NCI-H128 (cell line): ENCODE data around the gene MT1H.
"Not testable (repeated sequence)": the region's sequence is repeated elsewhere in the genome, so short reads cannot be mapped to it uniquely, and the experiment has no call there.

Experiments used
- DNase-seq: peaks from one replicate; lab custom pipeline; 2025; ENCODE audit not compliant: unreplicated experiment; lab: John Stamatoyannopoulos, UW

Gene MT1H

DNA sequence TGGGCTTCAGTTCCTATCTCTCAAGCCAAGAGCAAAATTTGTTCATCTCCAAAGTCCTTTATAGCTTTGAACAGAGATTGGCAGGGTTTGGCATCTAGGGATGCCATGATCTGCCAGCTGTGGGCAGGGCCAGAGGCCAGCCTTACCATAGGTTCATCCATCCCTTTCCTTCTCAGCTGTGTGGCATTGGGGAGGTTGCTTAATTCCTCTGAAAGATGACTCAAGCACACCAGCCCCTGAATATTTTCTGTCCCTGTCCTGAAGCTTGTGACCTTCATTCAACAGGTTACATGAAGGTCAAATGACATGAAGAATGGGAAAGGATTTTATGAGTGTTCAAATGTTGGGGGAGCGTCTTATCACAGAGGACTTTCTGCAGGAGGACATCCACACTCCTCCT is 5.1 kb upstream of the MT1H start:
- DNase-seq = no peak

- DNase-seq = not testable (repeated sequence)
These were observed 4.0 kb upstream of the MT1H start for GRCh38 chr16:56665286-56666261.

DNA sequence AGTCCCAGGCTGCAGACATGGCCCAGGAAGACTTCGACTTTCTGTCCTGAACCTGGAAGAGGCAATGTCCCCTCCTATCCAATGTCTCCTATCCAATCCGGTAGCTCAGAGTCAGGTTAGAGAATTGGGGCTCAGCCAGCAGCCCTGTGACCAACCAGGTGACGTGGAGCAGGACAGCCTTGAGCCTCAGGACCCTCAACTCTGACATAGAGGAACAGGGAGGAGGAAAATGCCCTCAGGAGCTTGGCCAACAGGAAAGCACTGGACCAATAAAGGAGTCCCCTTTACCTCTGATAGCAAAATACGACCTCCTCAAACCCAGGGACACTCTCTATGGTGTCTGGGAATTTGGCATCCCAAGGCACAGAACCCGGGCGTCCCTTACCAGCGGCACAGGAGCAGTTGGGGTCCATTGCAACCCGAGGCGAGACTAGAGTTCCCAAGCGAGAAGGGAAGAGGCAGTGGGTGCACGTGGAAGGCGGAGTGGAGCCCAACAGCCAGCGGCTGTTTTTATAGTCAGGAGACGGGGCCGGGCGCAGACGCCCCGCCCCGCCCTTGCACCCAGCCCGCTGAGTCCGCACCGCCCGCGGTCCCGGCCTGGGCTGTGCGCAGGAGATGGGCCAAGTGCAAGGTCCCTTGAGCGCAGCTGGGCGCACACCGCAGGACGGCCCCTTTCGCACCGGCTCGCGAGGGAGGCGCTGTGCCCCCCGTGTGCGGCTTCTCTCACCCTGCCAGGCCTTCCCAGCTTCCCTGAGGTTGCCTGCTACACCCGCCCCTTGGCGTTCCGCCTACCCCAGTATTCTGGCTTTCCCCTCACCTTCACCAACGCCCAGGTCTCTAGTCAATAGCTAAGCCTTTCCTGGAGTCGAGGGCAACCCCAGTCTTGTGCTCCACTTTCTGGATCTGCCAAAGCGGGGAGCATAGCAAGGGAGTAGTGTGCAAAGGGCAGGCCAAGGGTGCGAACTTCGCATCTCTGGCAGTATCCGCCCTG is 1.7 kb upstream of the MT1H start, which contains the start of gene MT1G:
TSS of gene MT1G (minus strand) at position 485 of the 991 bp plus-strand sequence. CDS start at position 413, 72 bp downstream.
- DNase-seq = no peak

- no peak for DNase-seq
These were observed 416 bp downstream of the MT1H start for GRCh38 chr16:56669840-56670619.

DNA sequence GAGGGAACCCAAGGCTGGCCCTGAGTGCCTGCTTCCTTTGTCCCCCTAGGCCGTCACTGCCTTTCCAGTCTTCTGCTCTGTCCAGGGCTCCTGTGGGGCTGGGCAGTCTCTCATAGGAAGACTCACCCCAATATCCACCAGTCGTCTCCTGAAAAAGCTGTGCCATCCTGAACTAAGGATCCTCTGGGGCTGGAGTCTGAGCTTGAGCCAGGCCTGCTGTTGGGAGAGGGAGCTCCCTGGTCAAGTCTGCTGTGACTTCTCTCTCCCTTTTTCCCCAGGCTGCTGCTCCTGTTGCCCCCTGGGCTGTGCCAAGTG is 963 bp downstream of the MT1H start:
- DNase-seq = no peak

GRCh38 chr16:56671691-56672090 is 2.1 kb downstream of the MT1H start:
- not testable (repeated sequence) for DNase-seq

DNA sequence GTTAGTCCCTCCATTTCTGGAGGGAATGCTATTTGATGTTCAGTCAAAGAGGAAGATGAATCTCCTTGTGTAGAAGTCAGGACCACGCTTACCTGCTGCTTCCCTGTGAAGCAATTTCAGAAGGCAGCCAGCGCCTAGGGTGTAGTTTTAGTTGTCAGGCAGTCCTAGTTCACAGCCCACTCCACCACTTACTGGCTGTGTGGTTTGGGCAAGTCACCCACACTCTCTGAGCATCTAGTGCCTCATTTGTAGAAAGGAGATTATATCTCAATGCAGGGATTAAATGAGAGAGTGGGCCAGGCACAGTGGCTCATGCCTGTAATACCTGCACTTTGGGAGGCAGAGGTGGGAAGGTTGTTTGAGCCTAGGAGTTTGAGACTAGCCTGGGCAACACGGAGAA is 2.6 kb downstream of the MT1H start:
- DNase-seq = not testable (repeated sequence)

DNA sequence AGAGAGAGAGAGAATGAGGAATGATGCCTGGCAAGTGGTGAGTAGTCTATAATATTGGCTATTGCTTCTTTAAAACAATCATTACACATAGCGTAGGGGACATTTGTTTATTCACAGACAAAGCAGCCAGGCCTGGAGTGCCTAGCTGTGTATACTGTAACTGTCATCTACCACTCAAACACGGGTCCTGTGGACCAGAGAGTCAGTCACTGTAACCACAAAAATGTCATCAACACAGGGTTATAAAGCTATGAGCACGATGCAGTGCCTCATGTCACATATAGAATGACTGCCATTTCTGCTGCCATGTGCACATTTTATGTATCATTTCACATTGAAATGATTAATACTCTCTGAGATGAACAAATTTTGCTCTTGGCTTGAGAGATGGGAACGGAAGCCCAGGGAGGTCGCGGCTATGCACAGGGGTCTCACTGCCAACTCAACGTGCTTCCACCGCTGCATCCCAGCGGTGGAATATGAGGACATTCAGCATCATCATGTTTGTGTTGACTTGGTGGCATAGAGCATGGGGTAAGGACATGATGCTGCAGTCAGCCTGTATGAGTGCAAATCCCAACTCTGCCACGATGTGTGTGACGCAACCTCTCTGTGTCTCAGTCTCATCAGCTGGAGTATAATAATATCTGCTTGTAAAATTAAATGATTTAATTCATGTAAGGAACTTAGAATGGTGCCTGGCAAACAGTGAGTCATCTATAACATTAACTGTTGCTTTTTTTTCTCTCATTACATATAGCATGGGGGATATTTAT is 3.3 kb downstream of the MT1H start:
- no peak for DNase-seq

- DNase-seq = no peak
These were observed 4.3 kb downstream of the MT1H start for GRCh38 chr16:56673921-56674320.

GRCh38 chr16:56674570-56674969 is 5.0 kb downstream of the MT1H start:
- not testable (repeated sequence) for DNase-seq

GRCh38 chr16:56675685-56676210 is 6.1 kb downstream of the MT1H start:
- DNase-seq = no peak

GRCh38 chr16:56677474-56677873 is 7.9 kb downstream of the MT1H start:
- no peak for DNase-seq

DNA sequence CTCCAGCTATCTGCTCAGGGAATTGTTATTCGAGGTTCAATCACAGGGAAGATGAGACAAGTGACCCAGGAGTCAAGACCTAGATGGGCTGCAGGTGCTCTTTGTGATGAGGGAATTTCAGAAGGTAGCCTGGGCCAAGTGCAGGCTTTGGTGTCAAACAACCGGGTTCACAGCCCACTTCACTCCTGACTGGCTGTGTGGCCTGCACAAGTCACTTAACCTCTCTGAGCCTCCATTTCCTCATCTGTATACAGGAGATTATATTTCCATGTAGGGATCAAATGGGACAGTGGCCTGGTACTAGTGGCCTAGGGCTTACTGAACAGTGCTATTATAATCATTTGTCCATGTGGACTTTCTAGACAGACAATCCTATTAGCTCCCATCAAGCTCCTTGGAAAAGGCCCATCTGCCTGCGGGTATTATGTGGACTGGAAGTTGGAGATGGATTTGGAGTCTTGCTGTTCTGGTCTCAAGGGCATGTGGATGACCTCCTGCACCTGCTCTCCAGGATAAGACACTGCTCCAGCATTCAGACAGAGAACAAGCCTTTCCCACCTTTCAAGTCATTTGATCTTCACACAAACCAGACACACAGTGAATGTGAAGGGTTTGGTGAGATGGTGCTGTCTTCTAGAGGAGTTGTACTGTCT is 9.6 kb downstream of the MT1H start:
- no peak for DNase-seq

DNA sequence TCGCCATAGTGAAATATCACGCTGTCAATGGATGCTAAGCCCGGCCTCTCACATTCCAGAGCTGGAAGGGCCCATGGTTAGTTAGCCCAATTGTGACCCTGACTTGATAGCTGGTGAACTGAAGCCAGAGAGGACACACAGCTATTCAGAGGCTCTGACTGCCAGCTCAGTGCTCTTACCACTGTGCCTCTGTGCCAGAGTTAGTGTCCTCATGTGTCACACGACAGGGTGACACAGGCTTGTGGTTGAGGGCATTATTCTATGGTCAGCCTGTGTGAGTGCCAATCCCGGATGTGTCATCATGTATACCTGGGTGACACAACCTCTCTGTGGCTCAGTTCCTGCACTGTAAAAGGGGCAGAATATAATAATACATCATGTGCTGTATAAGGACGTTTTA is 10.2 kb downstream of the MT1H start:
- DNase-seq = no peak

- DNase-seq = no peak
These were observed 12.5 kb downstream of the MT1H start, which contains the start of gene MT1X for GRCh38 chr16:56681939-56682702. MT1X (plus strand) TSS chr16:56682470; CDS start chr16:56682541, 71 bp downstream.

DNA sequence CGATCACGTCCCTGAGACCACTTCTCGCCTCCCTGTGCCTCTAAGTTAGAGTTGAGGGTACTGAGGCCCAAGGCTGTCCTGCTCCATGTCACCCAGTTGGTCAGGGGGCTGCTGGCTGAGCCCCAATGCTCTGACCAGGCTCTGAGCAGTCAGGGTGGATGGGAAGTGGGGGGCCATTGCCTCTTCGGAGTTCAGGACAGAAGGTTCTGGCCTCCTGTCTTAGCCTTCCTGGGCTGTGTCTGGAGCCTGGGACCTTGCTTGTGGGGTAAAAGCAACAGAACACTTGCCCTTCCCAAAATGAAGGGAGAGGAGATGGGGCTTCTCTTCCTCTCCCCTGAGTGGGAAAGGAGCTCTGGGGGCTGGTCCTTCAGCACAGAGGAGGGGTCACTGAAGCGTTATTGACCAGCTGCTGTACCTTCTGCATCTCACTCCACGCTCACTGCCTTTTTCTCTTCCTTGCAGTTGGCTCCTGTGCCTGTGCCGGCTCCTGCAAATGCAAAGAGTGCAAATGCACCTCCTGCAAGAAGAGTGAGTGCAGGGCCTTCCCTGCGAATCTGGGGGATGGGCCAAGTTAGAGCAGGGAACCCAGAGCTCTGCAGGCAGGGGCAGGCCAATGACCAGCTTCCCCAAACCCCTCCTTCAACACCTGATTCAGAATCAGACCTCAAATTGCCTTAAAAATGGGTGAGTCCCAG is 13.2 kb downstream of the MT1H start:
- DNase-seq = no peak

- DNase-seq = no peak
These were observed 14.0 kb downstream of the MT1H start for GRCh38 chr16:56683424-56684172.
